WTC11 (cell line): Measurements from ENCODE around the gene CXCL17. TPM values are rescaled to one million over a fixed set of nuclear protein-coding genes. Genes with fewer than 3 reads are reported as not detected.

Experiments used
- ETV6 ChIP-seq: sonication (generic); formaldehyde crosslinking; IDR thresholded peaks from 2 replicates; pipeline ENCODE4 v1.8.1; 2022; ENCODE audit warnings: mild to moderate bottlenecking, missing genetic modification reagents
- GRHL2 ChIP-seq: fragments of 250-450 bp; sonication (Bioruptor Pico); IDR thresholded peaks from 2 replicates; pipeline ENCODE4 v1.8.0; 2022; ENCODE audit warnings: mild to moderate bottlenecking, moderate library complexity; ENCODE audit not compliant: insufficient replicate concordance, severe bottlenecking
- IRF2 ChIP-seq: sonication (generic); formaldehyde crosslinking; IDR thresholded peaks from 2 replicates; pipeline ENCODE4 v1.8.0; 2022; ENCODE audit warnings: low read depth, missing genetic modification reagents, borderline replicate concordance
- MYBL2 ChIP-seq: sonication (generic); formaldehyde crosslinking; IDR thresholded peaks from 2 replicates; pipeline ENCODE4 v1.8.1; 2023; ENCODE audit warnings: mild to moderate bottlenecking, moderate library complexity, missing genetic modification reagents
- NFE2L1 ChIP-seq: sonication (generic); formaldehyde crosslinking; IDR thresholded peaks from 2 replicates; pipeline ENCODE4 v1.8.1; 2023; ENCODE audit warnings: missing genetic modification reagents
- SP1 ChIP-seq: sonication (generic); formaldehyde crosslinking; conservative IDR thresholded peaks from 2 replicates; pipeline ENCODE4 v1.8.1; 2022; ENCODE audit warnings: missing genetic modification reagents
- total RNA-seq: library from RNA; stranded (reverse); gene quantifications from 3 replicates; pipeline ENCODE4 v1.2.3, GENCODE V29; 2021
- TF ChIP-seq, protein P1 (sequence below): fragments of 250-450 bp; sonication (Bioruptor Pico); conservative IDR thresholded peaks from 2 replicates; pipeline ENCODE4 v1.9.0; 2021; ENCODE audit warnings: mild to moderate bottlenecking
- TF ChIP-seq, protein P2 (sequence below): sonication (generic); formaldehyde crosslinking; IDR thresholded peaks from 2 replicates; pipeline ENCODE4 v1.8.0; 2022; ENCODE audit warnings: mild to moderate bottlenecking, missing genetic modification reagents
- TF ChIP-seq, protein P3 (sequence below): sonication (generic); formaldehyde crosslinking; IDR thresholded peaks from 2 replicates; pipeline ENCODE4 v1.8.1; 2022; ENCODE audit warnings: mild to moderate bottlenecking, moderate library complexity, missing genetic modification reagents
- TF ChIP-seq, protein P4 (sequence below): fragments of 250-450 bp; sonication (Bioruptor Pico); IDR thresholded peaks from 2 replicates; pipeline ENCODE4 v1.9.0; 2021; ENCODE audit warnings: mild to moderate bottlenecking, borderline replicate concordance
- TF ChIP-seq, protein P5 (sequence below): sonication (generic); formaldehyde crosslinking; IDR thresholded peaks from 2 replicates; pipeline ENCODE4 v1.8.0; 2023; ENCODE audit warnings: missing genetic modification reagents, mild to moderate bottlenecking, borderline replicate concordance
- TF ChIP-seq, protein P6 (sequence below): sonication (generic); formaldehyde crosslinking; IDR thresholded peaks from 2 replicates; pipeline ENCODE4 v1.8.1; 2023; ENCODE audit warnings: mild to moderate bottlenecking, missing genetic modification reagents, borderline replicate concordance
- TF ChIP-seq, protein P7 (sequence below): sonication (generic); formaldehyde crosslinking; IDR thresholded peaks from 2 replicates; pipeline ENCODE4 v1.8.0; 2023; ENCODE audit warnings: missing genetic modification reagents
- TF ChIP-seq, protein P8 (sequence below): fragments of 250-450 bp; sonication (Bioruptor Pico); IDR thresholded peaks from 2 replicates; pipeline ENCODE4 v1.9.0; 2021; ENCODE audit warnings: mild to moderate bottlenecking

The CXCL17 gene
- total RNA-seq, 1 experiment from 2014 or later, result not detected

DNA sequence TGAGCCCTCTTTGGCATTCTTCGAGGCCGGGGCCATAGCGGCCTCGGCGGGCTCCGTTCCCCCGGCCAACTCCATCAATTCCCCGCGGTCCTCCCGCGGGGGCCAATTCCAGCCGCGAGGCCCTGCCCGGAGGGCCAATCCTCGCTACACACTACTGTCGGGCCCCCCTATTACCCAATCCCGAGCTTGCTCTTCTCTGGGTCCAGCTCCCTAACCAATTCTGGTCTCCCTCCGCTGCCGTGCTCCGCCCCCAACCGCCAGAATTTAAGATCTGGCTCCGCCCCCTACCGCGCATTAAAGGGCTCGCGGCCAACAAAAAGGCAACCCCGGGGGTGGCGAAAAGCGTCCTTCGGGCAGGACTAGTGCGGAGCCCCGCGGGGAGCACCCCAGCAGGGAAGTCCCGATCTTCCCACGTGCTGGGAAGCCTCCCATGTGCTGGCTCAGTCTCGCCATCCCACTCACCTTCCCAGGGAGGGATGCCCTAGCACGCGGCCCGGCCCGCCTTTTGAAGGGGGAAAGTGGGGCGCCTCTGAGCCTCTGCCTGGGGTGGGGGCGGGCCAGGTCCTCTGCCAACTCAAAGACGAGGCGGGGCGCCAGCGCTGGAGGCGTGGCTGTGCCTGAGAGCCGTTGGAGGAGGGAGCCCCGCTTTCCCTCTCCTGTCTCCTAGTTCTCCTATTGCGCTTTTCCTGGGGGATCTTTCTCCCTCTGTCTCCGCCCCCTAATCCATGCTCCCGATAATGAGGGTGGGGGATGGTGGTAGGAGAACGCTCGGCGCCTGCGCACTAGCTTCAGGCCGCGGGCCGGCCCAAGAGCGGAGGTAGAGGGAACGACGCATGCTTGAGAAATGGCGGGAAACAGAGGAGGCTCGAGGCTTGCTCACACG lies 19.0 kb downstream of the CXCL17 start (continued):
- TF ChIP-seq, protein P1, sequence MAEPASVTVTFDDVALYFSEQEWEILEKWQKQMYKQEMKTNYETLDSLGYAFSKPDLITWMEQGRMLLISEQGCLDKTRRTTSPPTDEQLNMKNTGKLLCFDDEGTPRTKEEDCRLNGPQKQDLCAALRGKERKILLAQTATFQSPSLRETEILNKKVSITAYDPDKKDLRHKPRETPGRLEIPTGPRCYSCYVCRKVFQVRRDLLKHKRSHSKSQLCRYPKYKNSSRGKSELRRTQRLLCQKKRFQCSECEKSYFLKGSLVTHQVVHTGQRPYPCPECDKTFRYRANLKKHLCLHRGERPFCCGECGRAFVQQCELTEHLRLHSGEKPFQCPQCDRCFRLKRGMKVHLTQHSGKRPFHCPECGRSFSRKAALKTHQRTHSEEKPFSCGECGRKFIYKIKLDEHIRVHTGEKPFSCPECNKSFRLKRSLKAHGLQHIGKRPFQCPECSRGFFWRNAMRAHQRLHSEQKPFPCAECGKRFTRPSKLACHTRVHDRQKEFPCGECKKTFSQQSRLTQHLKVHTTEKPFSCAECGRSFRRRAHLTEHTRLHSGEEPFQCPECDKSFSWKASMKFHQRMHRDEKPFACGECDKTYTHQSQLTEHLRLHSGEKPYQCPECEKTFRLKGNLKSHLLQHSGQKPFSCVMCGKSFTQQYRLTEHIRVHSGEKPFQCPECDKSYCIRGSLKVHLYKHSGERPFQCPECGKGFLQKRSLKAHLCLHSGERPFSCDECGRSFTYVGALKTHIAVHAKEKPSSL (CRISPR knock-in tag), result no peak
- TF ChIP-seq IRF2, result no peak; the same call in 1 of the 2 replicates
- TF ChIP-seq, protein P2, sequence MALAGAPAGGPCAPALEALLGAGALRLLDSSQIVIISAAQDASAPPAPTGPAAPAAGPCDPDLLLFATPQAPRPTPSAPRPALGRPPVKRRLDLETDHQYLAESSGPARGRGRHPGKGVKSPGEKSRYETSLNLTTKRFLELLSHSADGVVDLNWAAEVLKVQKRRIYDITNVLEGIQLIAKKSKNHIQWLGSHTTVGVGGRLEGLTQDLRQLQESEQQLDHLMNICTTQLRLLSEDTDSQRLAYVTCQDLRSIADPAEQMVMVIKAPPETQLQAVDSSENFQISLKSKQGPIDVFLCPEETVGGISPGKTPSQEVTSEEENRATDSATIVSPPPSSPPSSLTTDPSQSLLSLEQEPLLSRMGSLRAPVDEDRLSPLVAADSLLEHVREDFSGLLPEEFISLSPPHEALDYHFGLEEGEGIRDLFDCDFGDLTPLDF, result peak; percentile 87; the same call in 1 of the 2 replicates
- TF ChIP-seq, protein P3, sequence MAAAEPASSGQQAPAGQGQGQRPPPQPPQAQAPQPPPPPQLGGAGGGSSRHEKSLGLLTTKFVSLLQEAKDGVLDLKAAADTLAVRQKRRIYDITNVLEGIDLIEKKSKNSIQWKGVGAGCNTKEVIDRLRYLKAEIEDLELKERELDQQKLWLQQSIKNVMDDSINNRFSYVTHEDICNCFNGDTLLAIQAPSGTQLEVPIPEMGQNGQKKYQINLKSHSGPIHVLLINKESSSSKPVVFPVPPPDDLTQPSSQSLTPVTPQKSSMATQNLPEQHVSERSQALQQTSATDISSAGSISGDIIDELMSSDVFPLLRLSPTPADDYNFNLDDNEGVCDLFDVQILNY (CRISPR knock-in tag), result peak; percentile 69
- TF ChIP-seq, protein P4, sequence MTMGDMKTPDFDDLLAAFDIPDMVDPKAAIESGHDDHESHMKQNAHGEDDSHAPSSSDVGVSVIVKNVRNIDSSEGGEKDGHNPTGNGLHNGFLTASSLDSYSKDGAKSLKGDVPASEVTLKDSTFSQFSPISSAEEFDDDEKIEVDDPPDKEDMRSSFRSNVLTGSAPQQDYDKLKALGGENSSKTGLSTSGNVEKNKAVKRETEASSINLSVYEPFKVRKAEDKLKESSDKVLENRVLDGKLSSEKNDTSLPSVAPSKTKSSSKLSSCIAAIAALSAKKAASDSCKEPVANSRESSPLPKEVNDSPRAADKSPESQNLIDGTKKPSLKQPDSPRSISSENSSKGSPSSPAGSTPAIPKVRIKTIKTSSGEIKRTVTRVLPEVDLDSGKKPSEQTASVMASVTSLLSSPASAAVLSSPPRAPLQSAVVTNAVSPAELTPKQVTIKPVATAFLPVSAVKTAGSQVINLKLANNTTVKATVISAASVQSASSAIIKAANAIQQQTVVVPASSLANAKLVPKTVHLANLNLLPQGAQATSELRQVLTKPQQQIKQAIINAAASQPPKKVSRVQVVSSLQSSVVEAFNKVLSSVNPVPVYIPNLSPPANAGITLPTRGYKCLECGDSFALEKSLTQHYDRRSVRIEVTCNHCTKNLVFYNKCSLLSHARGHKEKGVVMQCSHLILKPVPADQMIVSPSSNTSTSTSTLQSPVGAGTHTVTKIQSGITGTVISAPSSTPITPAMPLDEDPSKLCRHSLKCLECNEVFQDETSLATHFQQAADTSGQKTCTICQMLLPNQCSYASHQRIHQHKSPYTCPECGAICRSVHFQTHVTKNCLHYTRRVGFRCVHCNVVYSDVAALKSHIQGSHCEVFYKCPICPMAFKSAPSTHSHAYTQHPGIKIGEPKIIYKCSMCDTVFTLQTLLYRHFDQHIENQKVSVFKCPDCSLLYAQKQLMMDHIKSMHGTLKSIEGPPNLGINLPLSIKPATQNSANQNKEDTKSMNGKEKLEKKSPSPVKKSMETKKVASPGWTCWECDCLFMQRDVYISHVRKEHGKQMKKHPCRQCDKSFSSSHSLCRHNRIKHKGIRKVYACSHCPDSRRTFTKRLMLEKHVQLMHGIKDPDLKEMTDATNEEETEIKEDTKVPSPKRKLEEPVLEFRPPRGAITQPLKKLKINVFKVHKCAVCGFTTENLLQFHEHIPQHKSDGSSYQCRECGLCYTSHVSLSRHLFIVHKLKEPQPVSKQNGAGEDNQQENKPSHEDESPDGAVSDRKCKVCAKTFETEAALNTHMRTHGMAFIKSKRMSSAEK, result no peak
- TF ChIP-seq, protein P5, sequence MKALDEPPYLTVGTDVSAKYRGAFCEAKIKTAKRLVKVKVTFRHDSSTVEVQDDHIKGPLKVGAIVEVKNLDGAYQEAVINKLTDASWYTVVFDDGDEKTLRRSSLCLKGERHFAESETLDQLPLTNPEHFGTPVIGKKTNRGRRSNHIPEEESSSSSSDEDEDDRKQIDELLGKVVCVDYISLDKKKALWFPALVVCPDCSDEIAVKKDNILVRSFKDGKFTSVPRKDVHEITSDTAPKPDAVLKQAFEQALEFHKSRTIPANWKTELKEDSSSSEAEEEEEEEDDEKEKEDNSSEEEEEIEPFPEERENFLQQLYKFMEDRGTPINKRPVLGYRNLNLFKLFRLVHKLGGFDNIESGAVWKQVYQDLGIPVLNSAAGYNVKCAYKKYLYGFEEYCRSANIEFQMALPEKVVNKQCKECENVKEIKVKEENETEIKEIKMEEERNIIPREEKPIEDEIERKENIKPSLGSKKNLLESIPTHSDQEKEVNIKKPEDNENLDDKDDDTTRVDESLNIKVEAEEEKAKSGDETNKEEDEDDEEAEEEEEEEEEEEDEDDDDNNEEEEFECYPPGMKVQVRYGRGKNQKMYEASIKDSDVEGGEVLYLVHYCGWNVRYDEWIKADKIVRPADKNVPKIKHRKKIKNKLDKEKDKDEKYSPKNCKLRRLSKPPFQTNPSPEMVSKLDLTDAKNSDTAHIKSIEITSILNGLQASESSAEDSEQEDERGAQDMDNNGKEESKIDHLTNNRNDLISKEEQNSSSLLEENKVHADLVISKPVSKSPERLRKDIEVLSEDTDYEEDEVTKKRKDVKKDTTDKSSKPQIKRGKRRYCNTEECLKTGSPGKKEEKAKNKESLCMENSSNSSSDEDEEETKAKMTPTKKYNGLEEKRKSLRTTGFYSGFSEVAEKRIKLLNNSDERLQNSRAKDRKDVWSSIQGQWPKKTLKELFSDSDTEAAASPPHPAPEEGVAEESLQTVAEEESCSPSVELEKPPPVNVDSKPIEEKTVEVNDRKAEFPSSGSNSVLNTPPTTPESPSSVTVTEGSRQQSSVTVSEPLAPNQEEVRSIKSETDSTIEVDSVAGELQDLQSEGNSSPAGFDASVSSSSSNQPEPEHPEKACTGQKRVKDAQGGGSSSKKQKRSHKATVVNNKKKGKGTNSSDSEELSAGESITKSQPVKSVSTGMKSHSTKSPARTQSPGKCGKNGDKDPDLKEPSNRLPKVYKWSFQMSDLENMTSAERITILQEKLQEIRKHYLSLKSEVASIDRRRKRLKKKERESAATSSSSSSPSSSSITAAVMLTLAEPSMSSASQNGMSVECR (CRISPR knock-in tag), result peak; percentile 81
- peak; percentile 97; the same call in 1 of the 2 replicates for TF ChIP-seq NFE2L1 (CRISPR knock-in tag)
- peak; percentile 8; the same call in 1 of the 2 replicates for TF ChIP-seq MYBL2 (CRISPR knock-in tag)
- TF ChIP-seq, protein P6, sequence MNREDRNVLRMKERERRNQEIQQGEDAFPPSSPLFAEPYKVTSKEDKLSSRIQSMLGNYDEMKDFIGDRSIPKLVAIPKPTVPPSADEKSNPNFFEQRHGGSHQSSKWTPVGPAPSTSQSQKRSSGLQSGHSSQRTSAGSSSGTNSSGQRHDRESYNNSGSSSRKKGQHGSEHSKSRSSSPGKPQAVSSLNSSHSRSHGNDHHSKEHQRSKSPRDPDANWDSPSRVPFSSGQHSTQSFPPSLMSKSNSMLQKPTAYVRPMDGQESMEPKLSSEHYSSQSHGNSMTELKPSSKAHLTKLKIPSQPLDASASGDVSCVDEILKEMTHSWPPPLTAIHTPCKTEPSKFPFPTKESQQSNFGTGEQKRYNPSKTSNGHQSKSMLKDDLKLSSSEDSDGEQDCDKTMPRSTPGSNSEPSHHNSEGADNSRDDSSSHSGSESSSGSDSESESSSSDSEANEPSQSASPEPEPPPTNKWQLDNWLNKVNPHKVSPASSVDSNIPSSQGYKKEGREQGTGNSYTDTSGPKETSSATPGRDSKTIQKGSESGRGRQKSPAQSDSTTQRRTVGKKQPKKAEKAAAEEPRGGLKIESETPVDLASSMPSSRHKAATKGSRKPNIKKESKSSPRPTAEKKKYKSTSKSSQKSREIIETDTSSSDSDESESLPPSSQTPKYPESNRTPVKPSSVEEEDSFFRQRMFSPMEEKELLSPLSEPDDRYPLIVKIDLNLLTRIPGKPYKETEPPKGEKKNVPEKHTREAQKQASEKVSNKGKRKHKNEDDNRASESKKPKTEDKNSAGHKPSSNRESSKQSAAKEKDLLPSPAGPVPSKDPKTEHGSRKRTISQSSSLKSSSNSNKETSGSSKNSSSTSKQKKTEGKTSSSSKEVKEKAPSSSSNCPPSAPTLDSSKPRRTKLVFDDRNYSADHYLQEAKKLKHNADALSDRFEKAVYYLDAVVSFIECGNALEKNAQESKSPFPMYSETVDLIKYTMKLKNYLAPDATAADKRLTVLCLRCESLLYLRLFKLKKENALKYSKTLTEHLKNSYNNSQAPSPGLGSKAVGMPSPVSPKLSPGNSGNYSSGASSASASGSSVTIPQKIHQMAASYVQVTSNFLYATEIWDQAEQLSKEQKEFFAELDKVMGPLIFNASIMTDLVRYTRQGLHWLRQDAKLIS (CRISPR knock-in tag), result 0 out of 2 replicates have a peak, but pooled peaks have one; percentile 49
- TF ChIP-seq, protein P7, sequence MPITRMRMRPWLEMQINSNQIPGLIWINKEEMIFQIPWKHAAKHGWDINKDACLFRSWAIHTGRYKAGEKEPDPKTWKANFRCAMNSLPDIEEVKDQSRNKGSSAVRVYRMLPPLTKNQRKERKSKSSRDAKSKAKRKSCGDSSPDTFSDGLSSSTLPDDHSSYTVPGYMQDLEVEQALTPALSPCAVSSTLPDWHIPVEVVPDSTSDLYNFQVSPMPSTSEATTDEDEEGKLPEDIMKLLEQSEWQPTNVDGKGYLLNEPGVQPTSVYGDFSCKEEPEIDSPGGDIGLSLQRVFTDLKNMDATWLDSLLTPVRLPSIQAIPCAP (CRISPR knock-in tag), result 0 out of 2 replicates have a peak, but pooled peaks have one; percentile 64
- TF ChIP-seq ETV6 (CRISPR knock-in tag), result peak; percentile 77; the same call in 1 of the 2 replicates
- TF ChIP-seq SP1, result peak; percentile 71
- TF ChIP-seq, protein P8, sequence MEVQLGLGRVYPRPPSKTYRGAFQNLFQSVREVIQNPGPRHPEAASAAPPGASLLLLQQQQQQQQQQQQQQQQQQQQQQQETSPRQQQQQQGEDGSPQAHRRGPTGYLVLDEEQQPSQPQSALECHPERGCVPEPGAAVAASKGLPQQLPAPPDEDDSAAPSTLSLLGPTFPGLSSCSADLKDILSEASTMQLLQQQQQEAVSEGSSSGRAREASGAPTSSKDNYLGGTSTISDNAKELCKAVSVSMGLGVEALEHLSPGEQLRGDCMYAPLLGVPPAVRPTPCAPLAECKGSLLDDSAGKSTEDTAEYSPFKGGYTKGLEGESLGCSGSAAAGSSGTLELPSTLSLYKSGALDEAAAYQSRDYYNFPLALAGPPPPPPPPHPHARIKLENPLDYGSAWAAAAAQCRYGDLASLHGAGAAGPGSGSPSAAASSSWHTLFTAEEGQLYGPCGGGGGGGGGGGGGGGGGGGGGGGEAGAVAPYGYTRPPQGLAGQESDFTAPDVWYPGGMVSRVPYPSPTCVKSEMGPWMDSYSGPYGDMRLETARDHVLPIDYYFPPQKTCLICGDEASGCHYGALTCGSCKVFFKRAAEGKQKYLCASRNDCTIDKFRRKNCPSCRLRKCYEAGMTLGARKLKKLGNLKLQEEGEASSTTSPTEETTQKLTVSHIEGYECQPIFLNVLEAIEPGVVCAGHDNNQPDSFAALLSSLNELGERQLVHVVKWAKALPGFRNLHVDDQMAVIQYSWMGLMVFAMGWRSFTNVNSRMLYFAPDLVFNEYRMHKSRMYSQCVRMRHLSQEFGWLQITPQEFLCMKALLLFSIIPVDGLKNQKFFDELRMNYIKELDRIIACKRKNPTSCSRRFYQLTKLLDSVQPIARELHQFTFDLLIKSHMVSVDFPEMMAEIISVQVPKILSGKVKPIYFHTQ (CRISPR knock-in tag), result no peak
- TF ChIP-seq GRHL2, result no peak
